ENCODE results near the gene PDZD2. TPM values are rescaled to one million over a fixed set of nuclear protein-coding genes. Genes with fewer than 3 reads are reported as not detected.

PDZD2 gene
- total RNA-seq, 3 donors from 2014 or later (not counting 1 experiment from before 2014, with no cell fraction given): 0.50 to 1.3 (median 0.66) TPM

DNA sequence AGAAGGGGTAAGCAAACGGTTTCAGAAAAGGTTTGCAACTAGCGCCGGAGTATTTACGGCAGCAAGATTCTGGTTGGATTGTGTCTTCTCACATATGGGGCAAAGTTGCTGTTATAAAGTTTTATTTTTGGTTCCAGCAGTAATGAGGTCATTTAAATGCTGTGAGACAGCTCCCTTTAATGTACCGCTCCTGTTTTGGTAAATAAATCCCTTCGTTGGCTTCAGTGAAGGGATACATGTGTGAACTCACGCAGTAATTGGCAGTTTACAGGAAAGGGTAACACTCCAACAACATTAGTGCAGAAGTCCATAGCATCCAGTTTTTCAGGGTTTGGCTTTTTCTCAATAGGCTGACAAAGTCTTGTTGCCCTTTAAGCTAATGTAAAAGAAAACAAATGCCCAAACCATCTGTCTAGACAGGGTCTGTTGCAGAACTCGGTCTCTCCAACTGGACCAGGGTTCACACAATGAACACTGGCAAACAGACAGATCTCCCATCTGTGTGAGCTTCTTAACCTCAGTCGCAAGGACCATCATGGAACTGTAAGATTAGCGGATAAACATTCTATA, 351.2 kb downstream of the PDZD2 start:
- DNase-seq (no peak), ATAC-seq (no peak)
- Mint-ChIP-seq H3K9me3 (no peaks in the 10 kb centered on the region), H3K27ac (no peak overlapping the region), H3K4me1 (no peaks in the 10 kb centered on the region), H3K27me3 (ENCODE audit: low read depth in 2 of 2) (peaks cover 7 to 13% of the 10 kb centered on the region in 2 donors), H3K36me3 (no peaks in the 10 kb centered on the region), H3K4me3 (no peak overlapping the region)
- TF ChIP-seq, protein P1, sequence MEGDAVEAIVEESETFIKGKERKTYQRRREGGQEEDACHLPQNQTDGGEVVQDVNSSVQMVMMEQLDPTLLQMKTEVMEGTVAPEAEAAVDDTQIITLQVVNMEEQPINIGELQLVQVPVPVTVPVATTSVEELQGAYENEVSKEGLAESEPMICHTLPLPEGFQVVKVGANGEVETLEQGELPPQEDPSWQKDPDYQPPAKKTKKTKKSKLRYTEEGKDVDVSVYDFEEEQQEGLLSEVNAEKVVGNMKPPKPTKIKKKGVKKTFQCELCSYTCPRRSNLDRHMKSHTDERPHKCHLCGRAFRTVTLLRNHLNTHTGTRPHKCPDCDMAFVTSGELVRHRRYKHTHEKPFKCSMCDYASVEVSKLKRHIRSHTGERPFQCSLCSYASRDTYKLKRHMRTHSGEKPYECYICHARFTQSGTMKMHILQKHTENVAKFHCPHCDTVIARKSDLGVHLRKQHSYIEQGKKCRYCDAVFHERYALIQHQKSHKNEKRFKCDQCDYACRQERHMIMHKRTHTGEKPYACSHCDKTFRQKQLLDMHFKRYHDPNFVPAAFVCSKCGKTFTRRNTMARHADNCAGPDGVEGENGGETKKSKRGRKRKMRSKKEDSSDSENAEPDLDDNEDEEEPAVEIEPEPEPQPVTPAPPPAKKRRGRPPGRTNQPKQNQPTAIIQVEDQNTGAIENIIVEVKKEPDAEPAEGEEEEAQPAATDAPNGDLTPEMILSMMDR (IDR thresholded peaks at IDR 0.05): no peak
- Histone ChIP-seq H3K4me1 (ENCODE audit: control insufficient read depth, insufficient read depth, low read length) (no peaks in the 10 kb centered on the region), H3K27ac (ENCODE audit: low read length) (no peak overlapping the region), H3K27me3 (ENCODE audit: control insufficient read depth, insufficient read depth, low read length) (no peaks in the 10 kb centered on the region), H3K36me3 (ENCODE audit: control insufficient read depth, insufficient read depth, low read length) (no peaks in the 10 kb centered on the region), H3K4me3 (ENCODE audit: low read length) (no peak overlapping the region), H3K9me3 (ENCODE audit: control insufficient read depth, insufficient read depth, low read length) (peaks cover 4% of the 10 kb centered on the region)
- intact Hi-C loops (cut with micrococcal nuclease): loop anchor here (10.0 kb wide), 1 partner anchor 1935 kb away; no protein-coding TSS in a partner anchor
- WGBS (ENCODE audit: insufficient coverage): 91% methylated on average over 10 of the region's 10 CpGs

DNA sequence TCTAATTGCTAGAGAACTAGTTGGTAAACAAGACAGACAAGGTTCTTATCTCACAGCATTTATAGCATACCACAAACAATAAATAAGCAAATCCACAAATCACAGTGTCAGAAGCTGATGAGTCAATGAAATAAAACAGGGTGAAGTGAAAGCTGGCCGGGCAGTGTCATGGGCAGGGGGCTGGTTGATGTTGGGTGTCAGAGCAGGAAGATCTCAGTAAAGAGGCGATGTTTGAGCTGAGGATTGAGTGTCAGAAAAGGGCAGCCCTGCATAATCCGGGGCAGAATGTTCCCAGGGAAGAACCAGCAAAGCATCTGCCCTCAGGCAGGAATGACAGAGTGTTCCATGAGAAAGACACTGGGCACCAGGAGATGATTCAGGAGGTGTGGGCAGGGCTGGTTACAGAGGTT, 351.8 kb downstream of the PDZD2 start:
- intact Hi-C loops (cut with micrococcal nuclease): loop anchor here (10.0 kb wide), 1 partner anchor 1934 kb away; no protein-coding TSS in a partner anchor
- Mint-ChIP-seq H3K4me3 (no peak overlapping the region), H3K27me3 (ENCODE audit: low read depth in 2 of 2) (peaks cover 7 to 13% of the 10 kb centered on the region in 2 donors), H3K4me1 (peaks cover 0 to 3% of the 10 kb centered on the region in 2 donors), H3K9me3 (no peaks in the 10 kb centered on the region), H3K36me3 (no peaks in the 10 kb centered on the region), H3K27ac (no peak overlapping the region)
- Histone ChIP-seq H3K4me3 (ENCODE audit: low read length) (no peak overlapping the region), H3K4me1 (ENCODE audit: control insufficient read depth, insufficient read depth, low read length) (no peaks in the 10 kb centered on the region), H3K27ac (ENCODE audit: low read length) (no peak overlapping the region), H3K27me3 (ENCODE audit: control insufficient read depth, insufficient read depth, low read length) (no peaks in the 10 kb centered on the region), H3K36me3 (ENCODE audit: control insufficient read depth, insufficient read depth, low read length) (no peaks in the 10 kb centered on the region), H3K9me3 (ENCODE audit: control insufficient read depth, insufficient read depth, low read length) (peaks cover 4% of the 10 kb centered on the region)
- DNase-seq (no peak), ATAC-seq (no peak)
- 83% methylated on average over 3 of the region's 3 CpGs for WGBS (ENCODE audit: insufficient coverage)
- TF ChIP-seq, protein P1 (IDR thresholded peaks at IDR 0.05): no peak

DNA sequence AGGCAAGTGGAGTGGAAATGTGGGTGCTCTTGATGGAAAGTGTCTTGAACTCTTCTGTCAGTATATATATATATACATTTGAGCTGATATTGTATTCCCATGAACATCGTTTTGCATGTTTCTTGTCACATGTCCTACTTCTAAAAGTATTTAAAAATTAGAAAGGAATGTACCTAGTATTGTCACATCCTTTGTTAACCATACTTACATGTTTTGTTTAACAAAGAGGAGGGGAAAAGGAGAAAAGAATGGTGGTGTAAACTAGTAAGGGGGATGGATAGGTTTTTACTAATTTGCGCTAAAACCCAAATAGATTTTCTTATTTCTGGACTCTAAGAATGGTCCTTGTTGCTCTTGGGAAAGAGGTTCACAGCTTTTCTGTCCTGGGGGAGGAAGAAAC, 353.4 kb downstream of the PDZD2 start:
- TF ChIP-seq, protein P1 (IDR thresholded peaks at IDR 0.05): no peak
- no peak overlapping the region for H3K4me3 ChIP-seq (ENCODE audit: low read length)
- DNase-seq (no peak), ATAC-seq (no peak)
- Mint-ChIP-seq H3K9me3 (no peaks in the 10 kb centered on the region), H3K36me3 (no peaks in the 10 kb centered on the region), H3K4me1 (peaks cover 0 to 5% of the 10 kb centered on the region in 2 donors), H3K4me3 (no peak overlapping the region), H3K27me3 (ENCODE audit: low read depth in 2 of 2) (peaks cover 7 to 13% of the 10 kb centered on the region in 2 donors), H3K27ac (no peak overlapping the region)
- intact Hi-C loops (cut with micrococcal nuclease): loop anchor here (10.0 kb wide), 1 partner anchor 1932 kb away; no protein-coding TSS in a partner anchor
- 87% methylated on average over 1 of the region's 2 CpGs for WGBS (ENCODE audit: insufficient coverage)
- H3K36me3 ChIP-seq (ENCODE audit: control insufficient read depth, insufficient read depth, low read length): no peaks in the 10 kb centered on the region
- H3K27ac ChIP-seq (ENCODE audit: low read length): no peak overlapping the region
- no peaks in the 10 kb centered on the region for H3K4me1 ChIP-seq (ENCODE audit: control insufficient read depth, insufficient read depth, low read length)
- peaks cover 4% of the 10 kb centered on the region for H3K9me3 ChIP-seq (ENCODE audit: control insufficient read depth, insufficient read depth, low read length)
- no peaks in the 10 kb centered on the region for H3K27me3 ChIP-seq (ENCODE audit: control insufficient read depth, insufficient read depth, low read length)

Measured in natural killer cell (primary cell).